ENCODE results near the gene CHRNA7.
"Not testable (repeated sequence)": the region's sequence is repeated elsewhere in the genome, so short reads cannot be mapped to it uniquely, and the experiment has no call there.

Gene CHRNA7

GRCh38 chr15:32121384-32121695 lies 91.0 kb downstream of the CHRNA7 start:
- Mint-ChIP-seq H3K27ac (no peak overlapping the region), H3K36me3 (ENCODE audit: low read depth) (no peaks in the 10 kb centered on the region), H3K4me3 (no peak overlapping the region), H3K27me3 (peaks cover 10% of the 10 kb centered on the region), H3K9me3 (no peaks in the 10 kb centered on the region), H3K4me1 (ENCODE audit: low read depth) (no peaks in the 10 kb centered on the region)
- DNase-seq = no peak

GRCh38 chr15:32122013-32122412 lies 91.7 kb downstream of the CHRNA7 start:
- Mint-ChIP-seq H3K4me1 (ENCODE audit: low read depth) (no peaks in the 10 kb centered on the region), H3K27me3 (peaks cover 10% of the 10 kb centered on the region)

GRCh38 chr15:32123473-32123872 lies 93.2 kb downstream of the CHRNA7 start:
- H3K4me3 Mint-ChIP-seq = no peak overlapping the region
- no peaks in the 10 kb centered on the region for H3K36me3 Mint-ChIP-seq (ENCODE audit: low read depth)
- H3K27me3 Mint-ChIP-seq = peaks cover 10% of the 10 kb centered on the region
- no peaks in the 10 kb centered on the region for H3K9me3 Mint-ChIP-seq
- DNase-seq = no peak
- no peaks in the 10 kb centered on the region for H3K4me1 Mint-ChIP-seq (ENCODE audit: low read depth)
- no peak overlapping the region for H3K27ac Mint-ChIP-seq

More at GRCh38 chr15:32122013-32122412, 91.7 kb downstream of the CHRNA7 start:
- Mint-ChIP-seq H3K9me3 (no peaks in the 10 kb centered on the region), H3K4me3 (no peak overlapping the region), H3K27ac (no peak overlapping the region), H3K36me3 (ENCODE audit: low read depth) (no peaks in the 10 kb centered on the region)
- no peak for DNase-seq

GRCh38 chr15:32124726-32125125 lies 94.4 kb downstream of the CHRNA7 start:
- Mint-ChIP-seq H3K9me3 (no peaks in the 10 kb centered on the region), H3K4me1 (ENCODE audit: low read depth) (no peaks in the 10 kb centered on the region), H3K27me3 (peaks cover 10% of the 10 kb centered on the region), H3K27ac (no peak overlapping the region), H3K4me3 (no peak overlapping the region), H3K36me3 (ENCODE audit: low read depth) (no peaks in the 10 kb centered on the region)
- no peak for DNase-seq

GRCh38 chr15:32125595-32125994 lies 95.3 kb downstream of the CHRNA7 start:
- H3K27me3 Mint-ChIP-seq = peaks cover 14% of the 10 kb centered on the region
- H3K27ac Mint-ChIP-seq = no peak overlapping the region
- DNase-seq = no peak
- H3K9me3 Mint-ChIP-seq = no peaks in the 10 kb centered on the region
- no peak overlapping the region for H3K4me3 Mint-ChIP-seq
- H3K4me1 Mint-ChIP-seq (ENCODE audit: low read depth) = no peaks in the 10 kb centered on the region
- H3K36me3 Mint-ChIP-seq (ENCODE audit: low read depth) = no peaks in the 10 kb centered on the region

- Mint-ChIP-seq H3K4me3 (no peak overlapping the region), H3K27ac (no peak overlapping the region), H3K4me1 (ENCODE audit: low read depth) (no peaks in the 10 kb centered on the region), H3K27me3 (peaks cover 29% of the 10 kb centered on the region), H3K36me3 (ENCODE audit: low read depth) (no peaks in the 10 kb centered on the region), H3K9me3 (no peaks in the 10 kb centered on the region)
- no peak for DNase-seq
Observed at GRCh38 chr15:32129815-32130214, 99.5 kb downstream of the CHRNA7 start.

GRCh38 chr15:32130823-32131222 lies 100.5 kb downstream of the CHRNA7 start:
- Mint-ChIP-seq H3K27ac (no peak overlapping the region), H3K27me3 (peaks cover 31% of the 10 kb centered on the region), H3K36me3 (ENCODE audit: low read depth) (no peaks in the 10 kb centered on the region), H3K4me1 (ENCODE audit: low read depth) (no peaks in the 10 kb centered on the region), H3K9me3 (no peaks in the 10 kb centered on the region), H3K4me3 (no peak overlapping the region)
- DNase-seq = no peak

- no peaks in the 10 kb centered on the region for H3K36me3 Mint-ChIP-seq (ENCODE audit: low read depth)
- no peaks in the 10 kb centered on the region for H3K4me1 Mint-ChIP-seq (ENCODE audit: low read depth)
- no peak for DNase-seq
- H3K27ac Mint-ChIP-seq = no peak overlapping the region
- peaks cover 31% of the 10 kb centered on the region for H3K27me3 Mint-ChIP-seq
- no peaks in the 10 kb centered on the region for H3K9me3 Mint-ChIP-seq
- no peak overlapping the region for H3K4me3 Mint-ChIP-seq
Observed at GRCh38 chr15:32131803-32132202, 101.5 kb downstream of the CHRNA7 start.

- DNase-seq = no peak
- Mint-ChIP-seq H3K27ac (no peak overlapping the region), H3K4me1 (ENCODE audit: low read depth) (no peaks in the 10 kb centered on the region), H3K4me3 (no peak overlapping the region), H3K27me3 (peaks cover 31% of the 10 kb centered on the region), H3K9me3 (no peaks in the 10 kb centered on the region), H3K36me3 (ENCODE audit: low read depth) (no peaks in the 10 kb centered on the region)
Observed at GRCh38 chr15:32132859-32133258, 102.5 kb downstream of the CHRNA7 start.

GRCh38 chr15:32134842-32135241 lies 104.5 kb downstream of the CHRNA7 start:
- H3K27me3 Mint-ChIP-seq = peaks cover 31% of the 10 kb centered on the region
- no peaks in the 10 kb centered on the region for H3K4me1 Mint-ChIP-seq (ENCODE audit: low read depth)
- H3K9me3 Mint-ChIP-seq = no peaks in the 10 kb centered on the region
- H3K27ac Mint-ChIP-seq = no peak overlapping the region
- H3K36me3 Mint-ChIP-seq (ENCODE audit: low read depth) = no peaks in the 10 kb centered on the region
- no peak overlapping the region for H3K4me3 Mint-ChIP-seq
- no peak for DNase-seq

- Mint-ChIP-seq H3K4me3 (no peak overlapping the region), H3K9me3 (no peaks in the 10 kb centered on the region), H3K27ac (no peak overlapping the region), H3K27me3 (peaks cover 27% of the 10 kb centered on the region), H3K36me3 (ENCODE audit: low read depth) (no peaks in the 10 kb centered on the region), H3K4me1 (ENCODE audit: low read depth) (no peaks in the 10 kb centered on the region)
- no peak for DNase-seq
Observed at GRCh38 chr15:32135335-32135734, 105.0 kb downstream of the CHRNA7 start.

- not testable (repeated sequence) for H3K9me3 Mint-ChIP-seq; H3K4me1 Mint-ChIP-seq (ENCODE audit: low read depth); DNase-seq; H3K4me3 Mint-ChIP-seq; H3K27ac Mint-ChIP-seq; H3K36me3 Mint-ChIP-seq (ENCODE audit: low read depth)
- peaks cover 35% of the 10 kb centered on the region for H3K27me3 Mint-ChIP-seq
Observed at GRCh38 chr15:32145512-32145911, 115.2 kb downstream of the CHRNA7 start.

GRCh38 chr15:32148833-32149555 lies 118.7 kb downstream of the CHRNA7 start:
- H3K9me3 Mint-ChIP-seq = no peaks in the 10 kb centered on the region
- DNase-seq = no peak
- H3K4me1 Mint-ChIP-seq (ENCODE audit: low read depth) = no peaks in the 10 kb centered on the region
- H3K27ac Mint-ChIP-seq = no peak overlapping the region
- H3K4me3 Mint-ChIP-seq = no peak overlapping the region
- H3K36me3 Mint-ChIP-seq (ENCODE audit: low read depth) = no peaks in the 10 kb centered on the region
- peaks cover 36% of the 10 kb centered on the region for H3K27me3 Mint-ChIP-seq

GRCh38 chr15:32152574-32152973 lies 122.3 kb downstream of the CHRNA7 start:
- Mint-ChIP-seq H3K36me3 (ENCODE audit: low read depth) (no peaks in the 10 kb centered on the region), H3K4me3 (no peak overlapping the region), H3K27me3 (peaks cover 17% of the 10 kb centered on the region), H3K4me1 (ENCODE audit: low read depth) (no peaks in the 10 kb centered on the region), H3K9me3 (no peaks in the 10 kb centered on the region), H3K27ac (no peak overlapping the region)
- DNase-seq = no peak

GRCh38 chr15:32153868-32154623 lies 123.7 kb downstream of the CHRNA7 start:
- not testable (repeated sequence) for H3K4me3 Mint-ChIP-seq; DNase-seq; H3K4me1 Mint-ChIP-seq (ENCODE audit: low read depth); H3K36me3 Mint-ChIP-seq (ENCODE audit: low read depth); H3K27ac Mint-ChIP-seq; H3K9me3 Mint-ChIP-seq
- H3K27me3 Mint-ChIP-seq = peaks cover 11% of the 10 kb centered on the region
